Measurements from ENCODE around the gene PRKCB.

Gene PRKCB

GRCh38 chr16:23866621-23867020 is 30.8 kb downstream of the PRKCB start:
- no peak overlapping the region for H3K4me3 ChIP-seq (ENCODE audit: low read length)
- TF ChIP-seq ZNF274 (IDR thresholded peaks at IDR 0.05; ENCODE audit: low read depth, low read length), result no peak

DNA sequence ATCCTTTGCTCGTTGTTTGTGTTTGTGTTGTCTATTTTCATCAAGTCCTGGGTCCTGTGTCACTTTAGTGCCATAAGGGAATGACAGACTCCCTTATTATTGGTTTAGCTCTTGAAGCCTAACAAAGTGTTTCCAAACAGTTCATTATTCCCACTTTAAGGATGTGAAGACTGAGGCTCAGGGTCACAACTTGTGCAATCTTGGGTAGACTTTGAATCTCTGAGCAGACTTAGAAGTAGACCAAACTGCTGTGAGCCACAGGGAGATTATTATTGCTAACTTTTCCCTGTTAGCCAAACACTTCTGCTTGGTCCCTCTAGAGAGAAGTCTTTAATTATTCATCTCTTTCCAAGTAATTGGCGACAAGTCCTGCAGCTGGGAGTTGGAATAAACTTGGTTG is 31.8 kb downstream of the PRKCB start:
- no peak for TF ChIP-seq ZNF274 (IDR thresholded peaks at IDR 0.05; ENCODE audit: low read depth, low read length)
- no peak overlapping the region for H3K4me3 ChIP-seq (ENCODE audit: low read length)

DNA sequence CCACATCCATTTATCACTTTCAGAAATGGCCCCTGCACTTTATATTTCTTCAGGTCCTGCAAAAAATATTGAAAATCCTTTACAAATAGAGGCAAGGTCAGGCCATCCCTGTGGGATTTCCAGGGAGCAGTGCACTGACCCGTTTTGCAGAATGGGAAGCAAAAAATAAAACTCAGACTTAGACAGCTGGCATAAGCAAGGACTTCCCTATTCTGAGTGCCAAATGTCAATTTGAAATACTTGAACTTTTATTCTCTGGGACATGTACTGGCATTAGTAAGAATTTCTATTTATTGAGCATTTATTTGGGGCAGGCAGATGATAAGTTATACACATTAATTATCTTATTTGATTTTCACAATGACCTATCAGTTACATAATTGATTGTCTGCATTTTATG is 32.4 kb downstream of the PRKCB start:
- H3K4me3 ChIP-seq (ENCODE audit: low read length), result no peak overlapping the region
- TF ChIP-seq ZNF274 (IDR thresholded peaks at IDR 0.05; ENCODE audit: low read depth, low read length), result no peak

DNA sequence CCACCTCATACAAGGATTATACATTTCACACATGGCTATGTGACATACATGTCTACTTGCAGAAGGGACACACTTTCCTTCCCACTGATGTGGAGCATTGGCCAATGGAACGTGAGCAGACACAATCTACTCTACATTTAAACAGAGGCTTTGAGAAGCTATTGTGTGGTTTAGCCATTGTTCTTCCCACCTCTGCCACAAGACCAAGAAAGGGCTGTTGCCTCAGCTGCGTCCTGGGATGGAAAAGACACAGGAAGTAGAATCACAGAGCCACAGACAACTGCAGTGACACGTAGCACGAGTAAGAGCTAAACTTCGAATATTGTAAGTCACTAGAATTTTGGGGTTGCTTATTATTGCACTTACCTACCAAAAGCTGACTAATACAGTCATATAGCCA is 33.3 kb downstream of the PRKCB start:
- TF ChIP-seq ZNF274 (IDR thresholded peaks at IDR 0.05; ENCODE audit: low read depth, low read length), result no peak
- H3K4me3 ChIP-seq (ENCODE audit: low read length), result no peak overlapping the region

GRCh38 chr16:23871924-23872323 is 36.1 kb downstream of the PRKCB start:
- H3K4me3 ChIP-seq (ENCODE audit: low read length), result no peak overlapping the region
- no peak for TF ChIP-seq ZNF274 (IDR thresholded peaks at IDR 0.05; ENCODE audit: low read depth, low read length)

DNA sequence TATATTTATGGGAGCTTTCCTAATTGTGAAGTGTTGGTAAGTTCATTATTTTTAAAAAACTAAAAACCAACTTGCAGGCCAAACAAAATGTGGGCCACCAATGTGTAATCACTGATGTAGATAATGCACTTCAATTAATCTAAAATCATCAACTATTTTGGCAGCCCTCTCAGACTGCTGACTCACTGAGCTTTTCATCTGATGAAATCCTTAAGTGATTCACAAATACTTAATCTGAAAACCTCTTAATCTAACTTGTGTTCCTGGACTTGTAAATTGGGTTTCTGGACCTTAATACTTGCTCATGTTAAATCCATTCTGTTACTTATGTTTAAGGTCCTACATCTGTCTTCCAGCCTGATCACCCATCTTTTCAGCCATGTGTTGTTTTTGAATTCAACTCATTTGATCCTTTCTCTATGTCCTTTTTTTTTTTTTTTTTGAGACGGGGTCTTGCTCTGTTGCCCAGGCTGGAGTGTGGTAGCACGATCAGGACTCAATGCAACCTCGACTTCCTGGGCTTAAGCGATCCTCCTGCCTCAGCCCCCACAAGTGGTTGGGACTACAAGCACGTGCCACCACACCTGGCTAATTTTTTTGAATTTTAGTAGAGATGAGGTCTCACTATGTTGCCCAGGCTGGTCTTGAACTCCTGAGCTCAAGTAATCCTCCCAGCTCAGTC is 39.0 kb downstream of the PRKCB start:
- no peak overlapping the region for H3K4me3 ChIP-seq (ENCODE audit: low read length)
- TF ChIP-seq ZNF274 (IDR thresholded peaks at IDR 0.05; ENCODE audit: low read depth, low read length), result no peak

DNA sequence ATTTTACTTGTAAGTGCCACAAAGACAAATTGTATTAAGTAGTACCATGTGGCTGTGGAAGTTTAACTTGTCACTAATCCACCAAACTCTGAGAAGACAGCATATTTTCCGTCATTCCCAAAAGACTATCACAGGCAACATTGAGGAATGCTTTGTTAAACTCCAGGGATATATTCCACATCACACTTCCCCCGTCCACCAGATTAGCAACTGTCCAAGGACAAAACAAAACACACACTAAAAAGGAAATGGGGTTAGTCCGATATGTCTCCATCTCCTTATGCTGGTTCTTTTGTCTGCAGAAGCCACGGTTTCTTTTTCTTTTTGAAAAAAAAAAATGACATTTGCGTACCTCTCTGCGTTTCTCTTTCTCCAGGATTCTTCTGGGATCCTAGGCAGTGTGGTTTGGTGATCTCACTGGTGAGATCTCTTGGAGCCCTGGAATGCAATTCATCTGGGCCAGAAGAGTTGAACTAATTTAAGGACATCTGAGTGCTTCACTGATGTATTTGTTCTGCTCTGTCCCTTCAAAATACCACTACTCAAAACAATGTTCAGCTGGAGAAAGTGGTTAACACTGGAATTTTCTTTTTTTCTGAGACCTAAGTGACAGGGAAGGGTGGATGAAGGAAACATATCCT is 40.6 kb downstream of the PRKCB start:
- H3K4me3 ChIP-seq (ENCODE audit: low read length), result no peak overlapping the region
- TF ChIP-seq ZNF274 (IDR thresholded peaks at IDR 0.05; ENCODE audit: low read depth, low read length), result no peak

DNA sequence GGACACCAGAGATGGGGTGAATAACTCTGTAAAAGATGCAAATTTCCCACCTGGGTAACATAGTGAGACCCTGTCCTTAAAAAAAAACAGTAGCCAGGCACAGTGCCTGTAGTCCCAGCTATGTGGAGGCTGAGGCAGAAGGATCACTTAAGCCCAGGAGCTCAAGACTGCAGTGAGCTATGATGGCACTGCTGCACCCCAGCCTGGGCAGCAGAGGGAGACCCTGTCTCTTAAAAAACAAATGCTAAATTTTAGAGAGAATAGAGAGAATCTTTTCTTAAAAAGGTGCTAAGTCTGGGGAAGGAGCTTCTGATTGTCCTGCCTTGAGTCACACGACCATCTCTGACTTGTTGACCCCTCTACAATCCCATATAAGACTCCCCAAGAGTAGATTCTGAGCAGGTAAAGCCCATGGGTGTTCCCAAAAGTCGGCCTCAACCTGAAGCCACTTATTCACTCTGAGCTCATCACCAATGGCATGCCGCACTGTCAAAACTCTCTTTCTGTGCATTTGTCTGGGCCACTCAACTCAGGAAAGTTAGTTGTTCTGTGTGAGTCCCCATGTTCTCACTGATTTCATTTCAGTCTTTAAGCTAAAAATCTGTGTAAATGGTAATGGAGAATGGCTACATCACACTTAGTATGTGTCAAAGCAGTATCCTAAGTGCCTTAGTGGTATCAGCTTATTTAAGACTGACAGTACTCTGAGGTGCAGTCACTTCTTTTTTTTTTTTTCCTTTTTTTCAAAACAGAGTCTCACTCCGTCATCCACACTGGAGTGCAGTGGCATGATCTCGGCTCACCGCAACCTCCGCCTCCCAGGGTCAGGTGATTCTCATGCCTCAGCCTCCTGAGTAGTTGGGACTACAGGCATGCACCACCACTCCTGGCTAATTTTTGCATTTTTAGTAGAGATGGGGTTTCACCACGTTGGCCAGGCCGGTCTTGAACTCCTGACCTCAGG is 41.6 kb downstream of the PRKCB start:
- TF ChIP-seq ZNF274 (IDR thresholded peaks at IDR 0.05; ENCODE audit: low read depth, low read length), result no peak
- no peak overlapping the region for H3K4me3 ChIP-seq (ENCODE audit: low read length)

GRCh38 chr16:23879735-23880373 is 44.1 kb downstream of the PRKCB start:
- TF ChIP-seq ZNF274 (IDR thresholded peaks at IDR 0.05; ENCODE audit: low read depth, low read length), result no peak

GRCh38 chr16:23889189-23889588 is 53.4 kb downstream of the PRKCB start:
- H3K4me3 ChIP-seq (ENCODE audit: low read length), result no peak overlapping the region
- TF ChIP-seq ZNF274 (IDR thresholded peaks at IDR 0.05; ENCODE audit: low read depth, low read length), result no peak

More at GRCh38 chr16:23879735-23880373, 44.1 kb downstream of the PRKCB start:
- no peak overlapping the region for H3K4me3 ChIP-seq (ENCODE audit: low read length)

DNA sequence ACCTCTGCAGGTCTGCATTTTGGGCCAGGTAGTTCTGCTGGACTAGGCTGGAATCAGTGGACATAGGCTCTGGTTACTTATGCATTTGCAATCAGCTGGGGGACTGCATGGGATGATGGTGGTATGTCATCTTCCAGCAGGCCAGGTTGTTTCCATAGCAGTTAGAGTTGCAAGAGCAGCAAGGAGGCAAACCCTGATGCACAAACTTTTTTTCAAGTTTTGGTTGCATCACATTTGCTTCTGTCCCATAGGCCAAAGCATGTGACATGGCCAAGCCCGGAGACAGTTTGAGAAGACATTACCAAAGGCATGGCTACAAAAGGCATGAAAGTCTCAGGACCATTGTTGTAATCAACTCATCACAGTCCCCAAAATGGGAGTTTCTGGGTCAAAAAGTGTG is 58.2 kb downstream of the PRKCB start:
- TF ChIP-seq ZNF274 (IDR thresholded peaks at IDR 0.05; ENCODE audit: low read depth, low read length), result no peak
- no peak overlapping the region for H3K4me3 ChIP-seq (ENCODE audit: low read length)

- TF ChIP-seq ZNF274 (IDR thresholded peaks at IDR 0.05; ENCODE audit: low read depth, low read length), result no peak
- H3K4me3 ChIP-seq (ENCODE audit: low read length), result no peak overlapping the region
Observed at GRCh38 chr16:23895052-23895451, 59.3 kb downstream of the PRKCB start.

DNA sequence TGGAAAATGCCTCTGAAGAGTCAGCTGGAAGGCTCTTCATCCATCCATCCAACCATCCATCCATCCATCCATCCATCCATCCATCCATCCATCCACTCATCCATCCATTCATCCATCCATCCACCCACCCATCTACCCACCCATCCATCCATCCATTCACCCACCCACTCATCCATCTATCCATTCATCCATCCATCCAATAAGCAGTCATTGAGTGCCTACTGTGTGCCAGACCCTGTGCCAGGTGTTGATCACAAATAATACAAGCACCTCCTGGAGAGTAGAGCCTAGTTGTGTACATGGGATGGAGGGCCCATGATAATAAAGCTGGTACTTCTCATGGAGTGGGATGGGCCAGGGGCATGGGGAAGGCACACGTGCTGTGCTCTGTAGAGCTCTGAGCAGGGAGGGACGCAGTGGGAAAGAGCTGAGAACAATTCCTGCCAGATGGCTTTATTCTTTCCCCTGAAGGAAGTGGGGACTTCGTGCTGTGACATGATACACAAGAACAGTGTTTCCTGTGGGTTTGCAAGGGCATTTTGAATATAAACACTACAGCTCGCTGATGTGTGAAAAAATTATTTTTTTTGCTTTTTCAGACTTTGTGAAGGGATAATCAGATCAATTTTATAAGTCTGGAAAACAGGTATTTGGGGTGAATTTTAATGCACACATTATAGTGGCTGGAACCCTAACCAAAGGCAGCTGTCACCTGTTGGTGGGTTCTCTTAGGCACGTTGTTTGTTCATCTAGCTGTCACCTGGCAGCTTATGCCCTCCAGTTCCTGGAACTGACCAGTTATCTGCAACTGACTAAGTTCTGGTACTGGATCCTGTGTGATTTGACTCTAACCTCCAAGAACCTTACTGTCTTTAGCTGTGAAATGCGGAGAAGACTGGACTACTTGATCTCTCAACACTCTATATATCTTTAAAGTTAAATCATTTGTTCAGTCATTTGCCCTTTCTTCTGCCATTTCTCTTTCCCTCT is 61.3 kb downstream of the PRKCB start:
- no peak for TF ChIP-seq ZNF274 (IDR thresholded peaks at IDR 0.05; ENCODE audit: low read depth, low read length)
- H3K4me3 ChIP-seq (ENCODE audit: low read length), result no peak overlapping the region

Data from GM08714 (cell line).